ENCODE data around the gene ZNF350.
"Not testable (repeated sequence)": the region's sequence is repeated elsewhere in the genome, so short reads cannot be mapped to it uniquely, and the experiment has no call there.

Gene ZNF350
- total RNA-seq, result 27.3 to 36.5 (median 31.6) reads per million in 4 donors

GRCh38 chr19:51986309-51987291, at the start of gene ZNF350:
ZNF350 (minus strand) TSS chr19:51986840; CDS start chr19:51974360, 12,480 bp downstream.
- peak; percentile 80 to 93 (median 86) for DNase-seq

- peak in 1 of 5 donors; percentile 5 for DNase-seq
Observed at GRCh38 chr19:52034051-52034728, 47.5 kb upstream of the ZNF350 start.

- no peak for DNase-seq
Observed at GRCh38 chr19:52028780-52029123, 42.1 kb upstream of the ZNF350 start.

- DNase-seq, result peak; percentile 48 to 86 (median 72)
Observed at GRCh38 chr19:52028027-52028779, 41.6 kb upstream of the ZNF350 start, which contains the start of gene ZNF614. ZNF614 (minus strand) TSS chr19:52028379; CDS start chr19:52025745, 2,634 bp downstream.

GRCh38 chr19:52026255-52026990, 39.8 kb upstream of the ZNF350 start:
- DNase-seq, result not testable (repeated sequence)

- DNase-seq, result not testable (repeated sequence)
Observed at GRCh38 chr19:52024478-52024877, 37.8 kb upstream of the ZNF350 start.

- no peak for DNase-seq
Observed at GRCh38 chr19:52022193-52022592, 35.6 kb upstream of the ZNF350 start.

- no peak for DNase-seq
Observed at GRCh38 chr19:52020506-52020905, 33.9 kb upstream of the ZNF350 start.

- no peak for DNase-seq
Observed at GRCh38 chr19:52010674-52011073, 24.0 kb upstream of the ZNF350 start.

- DNase-seq, result peak; percentile 66 to 86 (median 76)
Observed at GRCh38 chr19:52007806-52008557, 21.3 kb upstream of the ZNF350 start, which contains the start of gene ZNF615. ZNF615 (minus strand) TSS chr19:52008211; CDS start chr19:52003711, 4,500 bp downstream.

- DNase-seq, result no peak
Observed at GRCh38 chr19:52007451-52007805, 20.8 kb upstream of the ZNF350 start.

GRCh38 chr19:51994048-51994644, 7.5 kb upstream of the ZNF350 start:
- no peak for DNase-seq

GRCh38 chr19:51993422-51993821, 6.8 kb upstream of the ZNF350 start:
- no peak for DNase-seq

GRCh38 chr19:51983361-51983760, 3.3 kb downstream of the ZNF350 start:
- DNase-seq, result no peak

- not testable (repeated sequence) for DNase-seq
Observed at GRCh38 chr19:51980926-51981325, 5.7 kb downstream of the ZNF350 start.

GRCh38 chr19:51980116-51980736, 6.4 kb downstream of the ZNF350 start:
- no peak for DNase-seq

GRCh38 chr19:51978882-51979281, 7.8 kb downstream of the ZNF350 start:
- DNase-seq, result no peak

GRCh38 chr19:51977346-51977745, 9.3 kb downstream of the ZNF350 start:
- DNase-seq, result no peak

GRCh38 chr19:51976852-51977251, 9.8 kb downstream of the ZNF350 start:
- DNase-seq, result no peak

GRCh38 chr19:51975787-51976186, 10.9 kb downstream of the ZNF350 start:
- not testable (repeated sequence) for DNase-seq
